ENCODE measurements around the gene VTI1A.

The VTI1A gene

GRCh38 chr10:112706577-112706976 lies 259.6 kb downstream of the VTI1A start:
- in situ Hi-C loops (cut with HindIII; ENCODE audit: low sequenced_read_pairs) = no loop called here

GRCh38 chr10:112708461-112708860 lies 261.4 kb downstream of the VTI1A start:
- DNase-seq (ENCODE audit: low read depth, low spot score) = no peak
- TF ChIP-seq CTCF (IDR thresholded peaks at IDR 0.05; ENCODE audit: low read depth, low read length) = no peak
- in situ Hi-C loops (cut with HindIII; ENCODE audit: low sequenced_read_pairs) = no loop called here
- H3K4me3 ChIP-seq (ENCODE audit: low read depth, low read length) = no peak overlapping the region

More at GRCh38 chr10:112706577-112706976, 259.6 kb downstream of the VTI1A start:
- no peak overlapping the region for H3K4me3 ChIP-seq (ENCODE audit: low read depth, low read length)
- no peak for TF ChIP-seq CTCF (IDR thresholded peaks at IDR 0.05; ENCODE audit: low read depth, low read length)
- no peak for DNase-seq (ENCODE audit: low read depth, low spot score)

GRCh38 chr10:112710528-112710927 lies 263.5 kb downstream of the VTI1A start:
- in situ Hi-C loops (cut with HindIII; ENCODE audit: low sequenced_read_pairs) = no loop called here
- DNase-seq (ENCODE audit: low read depth, low spot score) = no peak
- H3K4me3 ChIP-seq (ENCODE audit: low read depth, low read length) = no peak overlapping the region
- no peak for TF ChIP-seq CTCF (IDR thresholded peaks at IDR 0.05; ENCODE audit: low read depth, low read length)

- in situ Hi-C loops (cut with HindIII; ENCODE audit: low sequenced_read_pairs) = no loop called here
- H3K4me3 ChIP-seq (ENCODE audit: low read depth, low read length) = no peak overlapping the region
- DNase-seq (ENCODE audit: low read depth, low spot score) = peak; percentile 50
- no peak for TF ChIP-seq CTCF (IDR thresholded peaks at IDR 0.05; ENCODE audit: low read depth, low read length)
Measured at GRCh38 chr10:112711366-112711765, 264.4 kb downstream of the VTI1A start.

GRCh38 chr10:112712536-112712935 lies 265.5 kb downstream of the VTI1A start:
- in situ Hi-C loops (cut with HindIII; ENCODE audit: low sequenced_read_pairs) = no loop called here
- no peak overlapping the region for H3K4me3 ChIP-seq (ENCODE audit: low read depth, low read length)
- DNase-seq (ENCODE audit: low read depth, low spot score) = no peak
- TF ChIP-seq CTCF (IDR thresholded peaks at IDR 0.05; ENCODE audit: low read depth, low read length) = no peak

- in situ Hi-C loops (cut with HindIII; ENCODE audit: low sequenced_read_pairs) = no loop called here
- TF ChIP-seq CTCF (IDR thresholded peaks at IDR 0.05; ENCODE audit: low read depth, low read length) = no peak
- H3K4me3 ChIP-seq (ENCODE audit: low read depth, low read length) = no peak overlapping the region
- peak; percentile 40 for DNase-seq (ENCODE audit: low read depth, low spot score)
Measured at GRCh38 chr10:112713411-112713810, 266.4 kb downstream of the VTI1A start.

- H3K4me3 ChIP-seq (ENCODE audit: low read depth, low read length) = no peak overlapping the region
- in situ Hi-C loops (cut with HindIII; ENCODE audit: low sequenced_read_pairs) = no loop called here
- TF ChIP-seq CTCF (IDR thresholded peaks at IDR 0.05; ENCODE audit: low read depth, low read length) = no peak
- no peak for DNase-seq (ENCODE audit: low read depth, low spot score)
Measured at GRCh38 chr10:112715581-112715980, 268.6 kb downstream of the VTI1A start.

All from astrocyte of the spinal cord (primary cell).